GM18502 (cell line): ENCODE results near the gene LY6G5C.

Experiments
- ATAC-seq: cut with Tn5 transposase; IDR thresholded peaks from one replicate; pipeline ENCODE4 v1.9.1; 2021; ENCODE audit warnings: mild to moderate bottlenecking; ENCODE audit not compliant: unreplicated experiment, poor library complexity

Gene LY6G5C

DNA sequence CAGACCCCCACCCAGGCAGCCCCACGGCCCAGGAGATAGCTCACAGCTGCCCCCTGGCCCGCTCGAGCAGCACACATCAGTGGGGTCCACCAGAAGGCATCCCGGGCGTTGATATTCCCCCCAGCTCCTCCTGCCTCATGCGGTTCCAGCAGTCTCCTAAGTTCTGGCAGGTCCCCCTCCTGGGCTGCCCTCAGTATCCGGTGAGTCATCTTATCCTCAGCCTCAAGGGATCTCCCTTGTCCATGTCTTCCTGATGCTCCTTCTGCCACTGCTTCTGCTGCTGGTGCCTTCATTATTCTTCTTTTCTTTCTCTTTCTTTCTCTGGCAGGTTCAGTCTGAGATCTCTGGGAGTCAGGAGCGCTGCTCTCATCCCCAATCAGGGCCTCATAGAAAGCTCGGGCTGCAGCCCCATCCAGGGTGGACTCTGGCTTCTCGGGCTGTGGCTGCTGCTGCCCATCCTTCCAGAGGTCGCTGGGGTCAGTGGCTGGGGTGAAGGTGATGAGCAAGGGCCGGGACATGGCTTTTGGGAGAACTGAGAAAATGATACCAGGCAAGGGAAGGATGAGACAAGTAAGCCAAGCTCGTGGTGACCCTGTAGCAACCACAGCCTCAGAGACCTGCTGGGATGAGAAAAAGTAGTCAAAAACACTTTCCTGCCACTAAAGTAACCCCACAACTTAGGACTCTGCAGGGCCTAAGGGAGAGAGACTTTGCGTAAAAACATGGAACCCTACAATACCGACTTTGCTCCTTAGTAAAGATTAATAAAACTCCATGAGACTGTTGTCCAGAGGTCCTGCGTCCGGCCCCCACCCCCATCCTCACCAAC lies 16.7 kb downstream of the LY6G5C start:
- ATAC-seq, result no peak

DNA sequence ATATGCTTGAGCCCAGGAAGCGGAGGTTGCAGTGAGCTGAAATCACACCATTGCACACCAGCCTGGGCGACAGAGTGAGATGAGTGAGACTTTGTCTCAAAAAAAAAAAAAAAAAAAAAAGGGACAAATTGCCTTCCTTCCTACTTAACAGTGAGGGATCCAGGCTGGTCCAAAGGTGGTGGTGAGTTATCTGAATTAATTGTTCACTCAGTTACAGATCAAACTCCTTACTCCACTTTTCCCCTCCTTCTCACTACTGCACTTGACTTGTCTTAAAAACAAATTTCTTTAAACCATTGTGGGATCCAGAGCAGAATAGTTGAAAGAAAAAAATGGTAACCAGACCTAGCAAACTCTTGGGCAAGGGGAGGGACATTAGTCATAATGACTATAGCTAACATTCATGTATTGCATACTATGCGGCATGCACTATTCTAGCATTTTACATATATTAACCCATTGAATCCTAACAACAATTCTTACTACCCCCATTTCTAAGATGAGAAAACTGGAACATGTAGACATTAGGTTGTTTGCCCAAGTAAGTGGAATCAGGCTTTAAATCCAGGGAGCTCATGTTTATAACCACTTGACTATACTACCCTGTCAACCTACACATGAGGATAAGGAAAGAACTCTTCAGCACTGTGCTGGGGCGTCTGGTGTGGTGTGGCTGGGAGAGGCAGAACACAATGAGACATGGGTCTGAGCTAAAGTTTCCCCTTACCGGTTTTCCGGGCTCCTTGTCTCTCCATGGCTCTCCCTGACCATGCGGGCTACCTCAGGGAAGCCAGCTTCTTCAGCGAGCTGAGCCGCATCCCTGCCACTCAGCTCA lies 17.5 kb downstream of the LY6G5C start:
- no peak for ATAC-seq

DNA sequence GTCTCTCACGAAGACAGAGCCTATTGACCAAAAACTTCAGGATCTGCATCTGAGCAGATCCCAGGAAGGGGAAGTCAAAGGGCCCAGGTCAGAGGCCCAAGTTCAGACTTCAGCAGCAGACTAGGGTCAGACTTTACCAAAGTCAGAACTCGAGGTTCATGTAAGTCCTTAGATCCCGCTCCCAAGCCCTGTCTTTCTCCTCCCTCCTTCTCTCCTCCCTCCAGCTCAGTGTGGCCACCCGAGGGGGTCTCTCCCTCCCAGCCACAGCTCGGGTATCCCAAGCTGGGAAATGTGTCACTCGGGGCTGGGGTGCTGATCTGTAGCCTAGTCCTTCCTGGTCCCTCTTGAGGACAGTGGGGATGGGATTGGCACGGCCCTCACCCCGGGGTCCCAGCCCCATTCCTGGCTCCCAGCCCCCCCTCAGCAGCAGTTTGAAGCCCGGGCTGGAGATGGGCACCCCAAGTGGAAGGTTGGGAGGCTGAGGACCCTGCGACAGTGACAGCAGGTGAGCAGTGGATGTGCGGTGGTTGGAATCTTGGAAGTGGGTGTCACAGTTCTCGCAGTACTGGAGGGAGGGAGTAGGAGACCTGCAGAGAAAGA lies 18.6 kb downstream of the LY6G5C start:
- no peak for ATAC-seq

DNA sequence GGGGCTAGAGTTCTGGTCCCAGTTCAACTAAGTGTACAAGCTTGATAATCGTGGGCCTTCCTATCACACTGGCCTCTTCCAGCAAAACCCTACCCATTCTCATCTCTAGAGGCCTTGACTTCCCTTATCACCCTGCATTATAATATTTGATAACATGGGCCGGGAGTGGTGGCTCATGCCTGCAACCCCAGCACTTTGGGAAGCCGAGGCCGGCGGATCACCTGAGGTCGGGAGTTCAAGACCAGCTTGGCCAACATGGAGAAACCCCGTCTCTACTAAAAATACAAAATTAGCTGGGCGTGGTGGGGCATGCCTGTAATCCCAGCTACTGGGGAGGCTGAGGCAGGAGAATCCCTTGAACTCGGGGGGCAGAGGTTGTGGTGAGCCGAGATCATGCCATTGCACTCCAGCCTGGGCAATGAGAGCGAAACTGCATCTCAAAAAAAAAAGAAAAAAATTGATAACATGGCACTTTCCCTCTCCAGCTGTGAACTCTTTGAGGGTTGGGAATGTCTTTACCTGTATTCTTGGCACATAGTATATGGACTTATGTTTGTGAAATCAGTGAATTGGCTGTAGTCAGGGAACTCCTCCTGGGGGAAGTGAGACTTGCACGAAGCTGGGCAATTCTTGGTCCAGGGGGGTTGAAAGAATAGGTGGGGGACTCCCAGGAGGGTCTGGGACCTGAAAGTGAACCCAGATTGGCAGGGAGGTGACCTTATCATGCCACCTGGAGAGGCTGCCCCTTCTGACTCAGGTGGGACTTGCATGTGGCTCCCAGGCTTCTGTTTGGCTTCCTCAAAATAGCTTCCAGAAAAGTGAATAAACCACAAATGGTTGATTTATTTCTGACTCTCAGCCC lies 19.4 kb downstream of the LY6G5C start:
- no peak for ATAC-seq

DNA sequence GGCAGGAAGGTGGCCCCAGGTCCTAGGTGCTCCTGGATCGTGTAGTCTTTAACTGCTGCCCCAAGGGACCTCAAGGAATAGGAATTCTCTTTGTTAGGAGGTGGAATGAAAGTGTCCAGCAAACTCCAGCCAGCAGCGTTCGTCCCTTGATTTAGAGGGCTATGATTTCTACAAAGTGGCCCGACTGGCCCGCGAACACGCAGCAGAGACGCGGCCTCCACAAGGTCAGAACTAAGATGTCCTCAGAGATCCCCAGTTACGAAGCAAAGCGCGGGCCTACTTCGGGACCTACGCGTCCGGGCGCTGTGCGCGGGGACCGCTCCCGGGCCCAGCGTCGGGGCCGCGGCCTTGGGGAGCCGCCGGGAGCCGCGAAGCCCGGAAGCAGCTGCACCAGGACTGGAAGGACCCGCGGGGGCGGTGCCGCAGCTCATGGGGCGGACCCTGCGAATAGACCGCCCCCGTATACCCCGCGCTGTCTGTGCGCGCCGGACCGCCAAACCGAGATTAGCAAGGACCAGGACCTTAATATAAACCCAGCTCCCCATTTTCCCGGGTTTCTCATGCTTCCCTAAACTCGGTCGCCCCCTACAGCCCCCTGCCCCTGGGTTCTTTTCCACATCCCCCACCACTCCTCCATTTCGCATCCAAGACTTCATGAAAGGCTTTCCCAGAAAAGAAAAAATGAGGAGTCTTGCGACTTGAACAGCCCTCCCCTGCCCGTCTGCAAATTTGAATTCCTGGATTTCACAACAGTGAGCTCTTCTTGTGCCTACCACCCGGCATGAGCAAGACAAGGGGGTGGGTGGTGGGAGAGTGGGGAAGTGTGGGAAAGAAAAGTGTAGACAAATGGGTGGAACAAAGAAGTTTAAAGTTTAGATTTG lies 20.2 kb downstream of the LY6G5C start, which contains the start of gene C6orf47:
TSS of gene C6orf47 (minus strand) at position 398 of the 881 bp plus-strand sequence. CDS start 831 bp downstream, outside the sequence.
- ATAC-seq, result peak; percentile 51

DNA sequence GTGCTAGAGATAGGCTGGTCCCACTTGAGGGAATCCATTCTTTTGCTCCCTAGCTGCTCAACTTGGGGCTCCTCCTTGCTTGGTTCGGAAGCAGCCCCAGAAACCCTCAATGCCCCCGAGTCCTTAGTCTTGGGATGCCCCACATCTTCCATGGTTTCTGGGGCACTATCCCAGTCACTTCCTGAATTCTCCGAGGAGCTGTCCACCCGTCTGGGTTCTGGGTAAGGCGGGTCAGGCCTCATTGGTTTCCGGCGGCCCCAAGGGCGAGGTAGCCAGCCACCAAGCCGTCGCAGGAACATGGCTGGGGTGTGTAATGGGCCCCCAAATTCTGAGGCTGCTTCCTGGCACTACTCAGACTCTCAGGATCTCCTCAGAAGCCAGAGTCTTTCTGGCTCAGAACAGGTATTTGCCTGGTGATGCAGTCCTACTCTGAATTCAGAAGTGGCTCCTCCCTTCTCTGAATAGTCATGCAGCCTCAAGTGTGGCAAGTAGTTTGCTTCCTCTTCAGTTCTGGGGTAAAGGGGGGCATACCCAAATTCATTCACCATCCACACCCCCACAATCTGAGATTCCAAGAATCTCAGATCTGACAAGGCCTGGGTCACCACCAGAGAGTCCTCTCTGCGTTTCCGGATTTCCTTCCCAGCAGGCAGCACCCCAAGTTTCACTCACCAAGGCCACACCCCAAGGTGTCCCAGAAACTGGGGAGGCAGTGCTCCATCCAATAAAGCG lies 21.1 kb downstream of the LY6G5C start:
- no peak for ATAC-seq

DNA sequence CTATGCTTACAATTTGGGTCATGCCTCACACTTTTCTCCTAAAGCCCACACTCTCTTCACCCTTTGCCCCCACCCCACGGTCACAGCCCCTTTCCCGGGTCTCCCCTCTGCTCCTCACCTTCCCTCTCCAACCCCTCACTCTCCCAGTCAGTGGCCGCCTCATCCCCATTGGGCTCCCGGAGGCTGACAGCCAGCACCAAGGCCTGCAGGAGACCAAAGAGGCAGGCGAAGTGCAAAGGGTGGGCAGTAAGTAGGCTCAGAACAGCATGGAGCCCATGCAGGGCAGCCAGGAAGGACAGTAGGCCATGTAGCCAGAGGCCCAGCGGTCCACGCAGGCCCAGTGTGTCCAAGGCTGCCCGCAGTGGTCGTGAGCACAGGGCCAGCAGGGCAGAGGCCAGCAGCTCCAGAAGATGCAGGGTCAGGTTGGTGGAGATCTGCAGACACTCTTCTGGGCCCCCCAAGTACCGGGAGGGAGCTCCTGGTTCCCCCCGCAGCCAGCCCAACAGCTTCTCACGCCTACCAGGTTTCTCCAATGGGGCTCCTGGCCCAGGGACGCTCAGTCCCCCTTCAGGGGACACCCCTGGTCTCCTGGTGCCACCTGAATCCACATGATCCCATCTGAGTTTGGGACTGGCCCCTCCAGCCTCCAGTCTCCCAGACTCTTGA lies 21.8 kb downstream of the LY6G5C start:
- no peak for ATAC-seq

DNA sequence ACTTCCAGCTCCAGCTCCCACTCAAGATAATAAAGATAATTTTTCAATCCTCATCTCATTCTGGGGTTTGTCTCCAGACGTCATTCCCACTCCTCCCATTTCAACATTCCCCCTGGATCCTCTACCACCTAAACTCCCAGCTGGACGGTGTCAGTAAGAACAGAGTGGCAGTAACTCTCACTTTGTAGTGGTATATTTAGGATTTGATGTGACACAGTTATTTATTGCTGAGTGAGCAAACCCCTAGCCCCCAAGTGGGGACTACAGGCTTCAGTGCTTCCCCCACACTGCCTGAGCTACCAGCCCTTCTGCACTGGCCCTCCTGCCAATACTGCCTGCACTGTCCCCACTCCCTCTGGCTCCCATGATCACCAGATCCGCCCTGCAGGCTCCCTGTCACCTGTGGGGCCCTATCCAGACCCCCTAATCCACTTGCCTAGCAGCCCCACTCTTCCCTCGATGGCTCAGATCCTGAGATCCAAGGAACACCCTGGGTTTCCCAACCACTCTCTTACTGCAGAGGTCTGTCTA lies 22.6 kb downstream of the LY6G5C start:
- no peak for ATAC-seq

DNA sequence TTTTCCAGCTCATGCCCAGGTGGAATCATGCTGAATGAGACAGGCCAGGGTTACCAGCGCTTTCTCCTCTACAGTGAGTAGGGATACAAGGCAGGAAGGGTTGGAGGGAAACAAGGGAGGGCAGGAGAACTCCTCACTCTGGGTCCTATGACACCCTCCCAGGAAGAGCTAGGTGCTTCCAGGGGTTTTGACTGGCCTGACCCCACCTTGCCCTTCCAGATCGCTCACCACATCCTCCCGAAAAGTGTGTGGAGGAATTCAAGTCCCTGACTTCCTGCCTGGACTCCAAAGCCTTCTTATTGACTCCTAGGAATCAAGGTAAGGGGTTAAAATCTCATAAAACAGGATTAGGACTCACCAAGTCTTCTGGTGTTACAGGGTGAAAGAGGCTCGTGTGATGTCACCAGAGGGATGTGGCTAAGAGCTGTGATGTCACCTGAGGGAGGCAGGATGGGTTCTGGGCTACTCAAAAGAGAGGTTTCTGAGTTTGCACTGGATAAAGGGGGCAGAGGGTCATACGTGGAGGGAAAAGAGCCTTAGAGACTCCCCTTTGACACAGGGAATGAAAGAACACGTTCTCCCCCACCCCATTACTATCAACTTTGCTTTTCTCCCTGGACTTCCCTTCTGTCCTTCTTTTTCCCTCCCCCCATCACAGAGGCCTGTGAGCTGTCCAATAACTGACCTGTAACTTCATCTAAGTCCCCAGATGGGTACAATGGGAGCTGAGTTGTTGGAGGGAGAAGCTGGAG lies 23.3 kb downstream of the LY6G5C start:
- no peak for ATAC-seq

DNA sequence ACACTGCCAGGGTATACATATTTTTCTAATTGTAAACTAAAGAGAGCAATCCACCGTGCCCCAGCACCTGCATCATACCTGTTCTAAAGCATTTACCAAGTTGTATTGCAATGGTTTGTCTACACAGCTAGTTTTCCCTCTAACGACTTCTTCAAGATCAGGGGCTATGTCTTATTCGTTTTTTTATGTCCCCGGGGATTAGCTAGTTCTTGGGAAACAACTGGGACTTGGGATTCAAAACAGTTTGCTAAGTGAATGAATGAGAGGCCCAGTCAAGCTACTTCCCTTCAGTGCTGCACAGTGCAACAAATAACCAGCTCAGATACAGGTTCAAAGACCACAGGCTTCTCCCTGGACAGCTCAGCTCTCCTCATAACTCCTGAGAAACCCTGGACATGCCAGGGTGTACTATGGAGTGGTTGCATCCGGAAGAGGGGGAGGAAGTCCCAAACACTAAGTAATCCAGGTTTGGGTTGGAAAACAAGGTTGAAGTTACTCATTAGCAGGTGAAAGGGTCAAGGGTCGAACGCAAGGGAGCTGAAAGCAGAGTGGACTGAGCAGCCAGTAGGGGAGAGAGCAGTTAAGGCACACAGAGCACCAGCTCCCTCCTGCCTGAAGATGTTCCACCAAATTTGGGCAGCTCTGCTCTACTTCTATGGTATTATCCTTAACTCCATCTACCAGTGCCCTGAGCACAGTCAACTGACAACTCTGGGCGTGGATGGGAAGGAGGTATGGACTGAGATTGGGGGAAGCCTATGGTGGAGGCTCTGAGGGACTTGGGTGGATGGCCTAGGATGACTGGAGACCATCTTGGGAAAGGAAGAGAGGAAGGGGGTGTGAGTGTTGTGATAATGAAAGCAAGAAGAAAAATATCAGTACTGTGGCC lies 25.3 kb downstream of the LY6G5C start, which contains the start of gene APOM:
TSS of gene APOM (plus strand) at position 546 of the 889 bp plus-strand sequence. CDS start at position 619, 73 bp downstream.
- ATAC-seq, result no peak

DNA sequence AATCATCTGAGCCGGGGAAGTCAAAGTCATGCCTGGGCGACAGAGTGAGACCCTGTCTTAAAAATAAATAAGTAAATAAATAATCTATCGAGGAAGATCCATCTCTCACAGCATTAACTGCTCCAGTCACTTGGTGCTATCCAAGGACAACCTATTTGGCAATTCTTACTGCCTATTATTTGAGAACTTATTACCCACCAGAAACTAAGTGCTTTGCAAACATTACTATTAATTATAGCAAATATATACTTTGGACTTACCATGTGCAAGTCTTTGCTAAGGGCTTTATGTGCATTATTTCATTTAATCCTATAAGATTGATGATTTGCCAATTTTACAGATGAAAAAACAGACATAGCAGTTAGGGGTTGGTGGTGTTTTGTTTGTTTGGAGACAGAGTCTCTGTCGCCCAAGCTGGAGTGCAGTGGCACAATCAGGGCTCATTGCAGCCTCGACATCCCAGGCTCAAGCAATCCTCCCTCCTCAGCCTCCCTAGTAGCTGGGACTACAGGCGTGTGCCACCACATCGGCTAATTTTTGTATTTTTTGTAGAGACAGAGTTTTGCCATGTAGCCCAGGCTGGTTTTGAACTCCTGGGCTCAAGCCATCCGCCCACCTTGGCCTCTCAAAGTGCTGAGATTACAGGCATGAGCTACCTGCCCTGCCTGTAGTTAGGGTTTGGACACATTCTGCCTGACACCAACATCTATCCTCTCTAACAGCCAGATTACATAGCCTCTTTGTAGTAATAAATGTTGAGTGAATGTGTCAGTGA lies 26.1 kb downstream of the LY6G5C start:
- no peak for ATAC-seq

DNA sequence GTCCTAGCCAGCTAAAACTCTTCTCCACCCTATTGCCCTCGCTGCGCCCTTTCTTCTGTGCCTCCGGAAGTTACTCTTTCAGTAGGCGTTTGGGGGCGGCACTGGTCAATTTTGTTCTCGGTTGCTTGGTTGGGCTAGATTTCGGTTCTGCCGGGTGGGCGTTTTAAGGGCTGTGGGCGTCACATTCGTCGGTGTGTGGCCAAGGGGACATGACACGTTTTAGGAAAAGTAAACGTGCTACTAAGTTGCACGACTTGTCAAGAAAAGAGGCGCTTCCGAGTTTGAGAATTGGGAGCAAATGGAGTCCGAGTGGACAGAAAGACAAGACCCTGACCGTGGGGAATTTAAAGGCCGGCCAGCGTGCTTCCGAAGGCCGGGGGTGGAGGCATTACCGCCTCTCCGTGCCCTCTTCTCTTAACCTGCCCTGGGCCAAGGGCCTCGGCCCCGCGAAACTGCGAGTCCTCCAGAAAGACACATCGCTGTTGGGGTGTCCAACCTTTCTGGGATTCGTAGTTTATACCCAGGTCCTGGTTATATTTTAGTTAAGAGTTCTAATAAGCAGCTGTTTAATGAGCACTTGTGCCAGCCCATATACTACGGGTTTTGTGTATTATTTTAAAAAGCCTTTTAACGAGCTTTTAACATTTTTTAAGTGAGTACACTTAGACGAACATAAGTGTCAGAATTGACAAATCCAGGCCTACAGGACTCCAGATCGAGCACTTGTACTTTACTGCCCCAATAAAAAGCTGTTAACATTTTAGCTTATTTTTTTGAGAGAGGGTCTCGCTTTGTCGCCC lies 27.7 kb downstream of the LY6G5C start:
- ATAC-seq, result peak; percentile 64

DNA sequence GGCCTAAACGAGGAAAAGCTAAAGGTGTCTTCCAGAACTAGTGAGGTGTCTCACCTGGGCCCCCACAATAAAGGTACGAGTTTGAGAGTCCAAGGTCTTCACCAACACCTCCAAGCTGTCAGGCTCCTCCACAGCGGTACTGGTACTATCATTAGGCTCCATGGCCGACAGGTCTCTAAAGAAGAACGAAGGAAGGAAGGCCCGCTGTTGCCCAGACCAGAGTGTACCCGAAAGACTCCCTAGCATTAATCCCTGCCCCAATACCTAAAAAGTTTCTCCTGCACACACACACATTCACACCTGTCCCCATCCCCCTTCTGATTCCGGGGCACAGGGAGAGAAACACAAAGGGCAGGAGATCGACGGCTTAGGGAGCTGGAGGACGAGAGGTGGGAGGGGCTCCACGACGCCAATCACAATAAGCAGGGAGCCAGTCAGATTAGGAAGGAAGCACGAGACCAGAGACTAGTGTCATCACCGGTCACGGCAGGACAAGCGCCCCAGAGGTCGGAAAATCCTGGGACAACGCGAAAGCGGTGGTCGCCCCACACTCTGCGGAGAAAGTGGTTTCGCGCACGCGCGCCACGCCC lies 29.2 kb downstream of the LY6G5C start:
- peak; percentile 35 for ATAC-seq

DNA sequence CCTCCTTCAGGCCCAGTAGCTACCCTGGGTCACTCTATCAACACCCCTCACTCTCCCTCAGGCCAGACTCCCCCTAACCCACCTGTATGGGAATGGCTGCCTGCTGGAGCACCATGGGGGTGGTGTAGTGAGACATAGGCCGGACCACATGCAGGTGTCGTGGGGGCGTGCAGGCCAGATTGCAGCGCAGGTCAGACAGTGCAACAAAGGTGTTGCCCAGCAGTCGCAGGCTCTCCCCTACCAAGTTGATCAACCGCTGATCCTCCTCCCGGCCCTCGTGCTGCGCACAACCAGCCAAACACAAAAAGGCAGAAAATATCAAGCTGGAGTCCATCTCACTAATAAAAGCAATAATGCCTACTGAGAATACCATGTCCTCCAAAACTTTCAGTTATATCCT lies 35.5 kb downstream of the LY6G5C start:
- ATAC-seq, result no peak
